ENCODE measurements around the gene CACNB2. TPM values are rescaled to one million over a fixed set of nuclear protein-coding genes. Genes with fewer than 3 reads are reported as not detected.

CACNB2 gene
- total and polyA plus RNA-seq, 2 of the 13 experiments (the other 11 are each of a cell fraction or from before 2014, with no cell fraction given), result not detected

DNA sequence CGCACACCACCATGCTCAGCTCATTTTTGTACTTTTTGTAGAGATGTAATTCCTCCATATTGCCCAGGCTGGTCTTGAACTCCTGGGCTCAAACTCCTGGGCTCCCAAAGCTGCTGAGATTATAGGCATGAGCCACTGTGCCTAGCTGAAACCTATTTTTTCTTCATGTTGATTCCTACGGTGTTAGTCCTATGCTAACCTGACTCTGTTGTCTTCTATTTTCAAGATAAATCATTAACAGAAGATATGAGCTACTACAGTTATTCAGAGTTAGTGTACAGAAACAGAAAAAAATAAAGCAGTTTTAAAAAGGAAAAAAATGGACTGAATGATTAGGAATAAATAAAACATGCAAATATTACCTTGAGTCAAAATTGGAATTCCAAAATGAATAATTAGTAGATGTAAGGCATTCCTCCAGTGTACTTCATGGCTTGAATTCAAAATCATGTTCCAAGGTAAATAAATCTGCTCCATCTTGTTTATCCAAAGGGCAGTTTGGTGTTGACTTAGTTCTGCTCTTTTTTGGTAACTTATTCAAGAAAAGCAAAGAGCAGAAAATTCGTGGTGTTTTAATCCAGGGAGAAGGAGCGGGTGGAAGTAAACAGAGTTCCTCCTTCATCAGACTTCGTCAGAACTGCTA, 185.8 kb downstream of the CACNB2 start (continued):
- TF ChIP-seq, protein P1, sequence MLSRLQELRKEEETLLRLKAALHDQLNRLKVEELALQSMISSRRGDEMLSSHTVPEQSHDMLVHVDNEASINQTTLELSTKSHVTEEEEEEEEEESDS (CRISPR knock-in tag; IDR thresholded peaks at IDR 0.05; ENCODE audit: borderline replicate concordance), result no peak
- TF ChIP-seq NFE2 (CRISPR knock-in tag; IDR thresholded peaks at IDR 0.05) (no peak), NR1H2 (CRISPR knock-in tag; IDR thresholded peaks at IDR 0.05; ENCODE audit: borderline replicate concordance, low read depth) (no peak), ZNF564 (CRISPR knock-in tag; IDR thresholded peaks at IDR 0.05) (no peak)

DNA sequence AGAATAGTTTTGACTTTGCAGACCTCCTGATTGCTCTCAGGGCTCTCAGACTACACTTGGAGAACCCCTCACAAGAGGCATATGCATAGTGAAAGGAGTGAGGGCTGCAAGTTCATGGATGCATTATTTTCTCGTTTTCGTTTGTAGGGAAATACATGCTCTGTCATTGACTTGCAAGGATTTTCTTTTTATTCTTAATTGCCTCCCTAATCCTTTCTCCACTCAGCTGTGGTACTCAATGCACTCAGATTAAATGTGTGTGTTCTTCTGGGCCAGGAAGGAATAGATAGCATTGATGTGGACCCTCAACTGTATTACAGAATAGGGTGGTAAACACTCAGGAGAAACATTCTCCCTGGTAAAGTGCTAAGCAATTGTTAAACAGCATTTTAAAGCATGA, 188.7 kb downstream of the CACNB2 start:
- DNase-seq (ENCODE audit: low spot score) (no peak), FAIRE-seq (no peak), ATAC-seq (no peak)
- intact Hi-C loops (cut with micrococcal nuclease; ENCODE audit: unreplicated experiment) (no loop called here), in situ Hi-C loops (cut with HindIII; ENCODE audit: extremely low pct_ligation_motif_present, low pct_unique_long_range_greater_than_20kb) (no loop called here)
- BruUV-seq (replicated peaks), result no TSS peak
- CTCF ChIA-PET (ENCODE audit: low intra/inter-chr PET ratio, low total read pairs), result no interaction called here
- Histone ChIP-seq H3K4me2 (ENCODE audit: low read depth, low read length) (no peak overlapping the region), H3K36me3 (replicated peaks in 1 of 2; ENCODE audit: control insufficient read depth in 1 of 2, insufficient read depth in 2 of 2, low read length in 2 of 2) (no peaks in the 10 kb centered on the region), H3K79me2 (ENCODE audit: insufficient read depth, low read length) (no peaks in the 10 kb centered on the region), H3K9me3 (ENCODE audit: low read length) (no peaks in the 10 kb centered on the region), H3K27me3 (ENCODE audit: control insufficient read depth in 1 of 2, insufficient read depth in 2 of 2, low read length in 2 of 2) (no peaks in the 10 kb centered on the region), H3K4me1 (ENCODE audit: insufficient read depth, low read length) (no peaks in the 10 kb centered on the region), H3K9ac (ENCODE audit: insufficient read depth, low read depth, low read length) (no peak overlapping the region), H2AFZ (ENCODE audit: low read length) (no peak overlapping the region), H3K27ac (ENCODE audit: extremely low read length, insufficient read depth, low read length) (no peak overlapping the region), H4K20me1 (ENCODE audit: insufficient read depth, low read length) (no peaks in the 10 kb centered on the region), H3K4me3 (replicated peaks in 1 of 3; ENCODE audit: insufficient read depth in 1 of 3, low read depth in 2 of 3, low read length in 3 of 3) (no peak overlapping the region)
- POLR2A ChIA-PET, result no interaction called here
- 0% methylated on average over 2 of the region's 2 CpGs for WGBS (ENCODE audit: low lambda C conversion rate)
- TF ChIP-seq, protein P2, sequence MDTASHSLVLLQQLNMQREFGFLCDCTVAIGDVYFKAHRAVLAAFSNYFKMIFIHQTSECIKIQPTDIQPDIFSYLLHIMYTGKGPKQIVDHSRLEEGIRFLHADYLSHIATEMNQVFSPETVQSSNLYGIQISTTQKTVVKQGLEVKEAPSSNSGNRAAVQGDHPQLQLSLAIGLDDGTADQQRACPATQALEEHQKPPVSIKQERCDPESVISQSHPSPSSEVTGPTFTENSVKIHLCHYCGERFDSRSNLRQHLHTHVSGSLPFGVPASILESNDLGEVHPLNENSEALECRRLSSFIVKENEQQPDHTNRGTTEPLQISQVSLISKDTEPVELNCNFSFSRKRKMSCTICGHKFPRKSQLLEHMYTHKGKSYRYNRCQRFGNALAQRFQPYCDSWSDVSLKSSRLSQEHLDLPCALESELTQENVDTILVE (CRISPR knock-in tag; IDR thresholded peaks at IDR 0.05), result no peak
- TF ChIP-seq ZNF644 (CRISPR knock-in tag; IDR thresholded peaks at IDR 0.05; ENCODE audit: low read depth) (no peak), MAFG (CRISPR knock-in tag; IDR thresholded peaks at IDR 0.05) (no peak), POLR2A (IDR thresholded peaks at IDR 0.05; ENCODE audit: insufficient read depth in 1 of 2, low read depth in 2 of 2, low read length in 2 of 2) (no peak), ISX (CRISPR knock-in tag; conservative IDR thresholded peaks at IDR 0.05) (no peak), ZNF850 (CRISPR knock-in tag; conservative IDR thresholded peaks at IDR 0.05) (no peak), YEATS2 (CRISPR knock-in tag; IDR thresholded peaks at IDR 0.05; ENCODE audit: borderline replicate concordance) (no peak), ZBTB38 (CRISPR knock-in tag; IDR thresholded peaks at IDR 0.05) (no peak), ZBTB1 (CRISPR knock-in tag; IDR thresholded peaks at IDR 0.05; ENCODE audit: borderline replicate concordance) (no peak), NONO (IDR thresholded peaks at IDR 0.05) (no peak), NONO (CRISPR knock-in tag; conservative IDR thresholded peaks at IDR 0.05) (no peak), EHMT2 (IDR thresholded peaks at IDR 0.05; ENCODE audit: borderline replicate concordance, low read depth, low read length) (no peak), IRF2 (CRISPR knock-in tag; IDR thresholded peaks at IDR 0.05) (no peak)
- TF ChIP-seq, protein P3, sequence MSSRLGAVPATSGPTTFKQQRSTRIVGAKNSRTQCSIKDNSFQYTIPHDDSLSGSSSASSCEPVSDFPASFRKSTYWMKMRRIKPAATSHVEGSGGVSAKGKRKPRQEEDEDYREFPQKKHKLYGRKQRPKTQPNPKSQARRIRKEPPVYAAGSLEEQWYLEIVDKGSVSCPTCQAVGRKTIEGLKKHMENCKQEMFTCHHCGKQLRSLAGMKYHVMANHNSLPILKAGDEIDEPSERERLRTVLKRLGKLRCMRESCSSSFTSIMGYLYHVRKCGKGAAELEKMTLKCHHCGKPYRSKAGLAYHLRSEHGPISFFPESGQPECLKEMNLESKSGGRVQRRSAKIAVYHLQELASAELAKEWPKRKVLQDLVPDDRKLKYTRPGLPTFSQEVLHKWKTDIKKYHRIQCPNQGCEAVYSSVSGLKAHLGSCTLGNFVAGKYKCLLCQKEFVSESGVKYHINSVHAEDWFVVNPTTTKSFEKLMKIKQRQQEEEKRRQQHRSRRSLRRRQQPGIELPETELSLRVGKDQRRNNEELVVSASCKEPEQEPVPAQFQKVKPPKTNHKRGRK (CRISPR knock-in tag; IDR thresholded peaks at IDR 0.05), result no peak
